Measurements from ENCODE around the gene EHD1. TPM values are rescaled to one million over a fixed set of nuclear protein-coding genes. Genes with fewer than 3 reads are reported as not detected.

The EHD1 gene
- total RNA-seq, 1 donor, result 183 TPM

DNA sequence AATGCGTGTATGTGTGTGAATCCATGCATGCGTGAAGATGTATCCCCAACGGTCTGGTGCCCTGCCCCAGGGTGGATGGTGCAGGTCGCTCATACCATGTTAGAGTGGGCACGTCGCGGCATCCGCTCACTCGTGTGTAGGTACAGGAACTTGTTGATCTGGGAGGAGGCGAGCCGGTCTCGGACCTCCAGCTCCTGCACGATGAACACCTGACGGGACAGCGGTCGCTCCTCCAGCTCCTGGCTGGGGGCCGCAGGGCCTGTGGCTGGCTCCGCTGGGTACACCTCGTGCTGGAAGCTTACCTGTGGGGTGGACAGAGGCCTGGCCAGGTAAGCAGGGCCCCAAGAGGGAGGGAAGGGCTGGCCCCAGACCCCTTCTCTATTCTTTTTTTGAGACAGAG, 20.1 kb upstream of the EHD1 start:
- no peak overlapping the region for H3K4me3 ChIP-seq (ENCODE audit: low read length)
- H3K9me3 ChIP-seq (ENCODE audit: low read depth, low read length), result no peaks in the 10 kb centered on the region
- no peaks in the 10 kb centered on the region for H3K27me3 ChIP-seq (ENCODE audit: insufficient read depth, low read length)
- peaks cover 19% of the 10 kb centered on the region for H3K4me1 ChIP-seq (ENCODE audit: insufficient read depth, low read length)

DNA sequence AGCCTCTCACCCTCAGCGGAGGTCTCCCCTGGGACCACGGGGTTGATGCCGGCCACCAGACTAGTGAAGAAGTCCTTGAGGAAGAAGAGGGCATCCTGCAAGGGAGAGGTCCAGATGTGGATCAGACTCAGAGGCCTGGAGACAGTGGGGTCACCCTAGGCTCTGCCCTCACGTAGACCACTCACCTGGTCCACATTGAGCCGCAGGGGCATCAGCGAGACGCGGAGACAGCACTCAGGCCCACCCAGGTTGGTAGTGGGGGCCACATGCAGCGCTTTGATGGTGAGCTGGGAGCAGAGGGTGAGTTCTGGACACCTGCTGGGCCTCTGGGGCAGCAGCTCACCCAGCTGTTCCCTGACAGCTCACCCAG, 19.6 kb upstream of the EHD1 start:
- no peaks in the 10 kb centered on the region for H3K9me3 ChIP-seq (ENCODE audit: low read depth, low read length)
- H3K27me3 ChIP-seq (ENCODE audit: insufficient read depth, low read length), result no peaks in the 10 kb centered on the region
- peaks cover 22% of the 10 kb centered on the region for H3K4me1 ChIP-seq (ENCODE audit: insufficient read depth, low read length)
- no peak overlapping the region for H3K4me3 ChIP-seq (ENCODE audit: low read length)

DNA sequence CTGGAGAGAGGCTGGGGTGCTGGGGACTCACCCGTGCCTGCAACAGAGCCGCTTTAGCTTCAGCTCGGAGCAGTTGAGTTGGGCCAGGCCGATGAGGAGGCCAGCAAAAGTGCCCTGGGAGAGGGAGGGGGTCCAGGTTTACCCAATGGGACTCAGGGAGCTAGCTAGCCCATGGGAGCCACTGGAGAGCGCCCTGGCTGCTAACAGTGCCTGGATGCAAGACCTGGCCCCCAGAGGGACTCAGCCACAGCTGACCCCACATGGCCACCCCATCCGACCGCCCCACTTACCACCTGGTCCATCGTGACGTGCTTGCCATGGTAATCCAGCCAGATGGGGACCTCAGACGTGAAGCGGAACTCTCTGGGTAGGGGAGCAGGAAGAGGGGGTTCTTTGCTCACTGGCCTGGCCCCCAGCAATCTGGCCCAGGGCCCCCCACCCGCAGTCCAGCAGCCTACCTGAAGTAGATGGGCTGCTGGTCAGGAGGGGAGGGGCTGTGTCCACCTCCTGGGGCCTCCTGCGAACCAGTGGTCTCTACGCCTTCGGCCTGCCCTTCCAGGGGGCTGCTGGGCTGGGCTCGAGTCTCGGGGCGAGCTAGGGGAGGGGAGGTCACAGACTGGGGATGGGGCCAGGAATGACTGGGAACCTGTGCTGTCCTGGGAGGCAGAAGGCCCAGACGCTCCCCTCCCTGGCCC, 19.1 kb upstream of the EHD1 start:
- Histone ChIP-seq H3K27me3 (ENCODE audit: insufficient read depth, low read length) (no peaks in the 10 kb centered on the region), H3K9me3 (ENCODE audit: low read depth, low read length) (no peaks in the 10 kb centered on the region), H3K4me1 (ENCODE audit: insufficient read depth, low read length) (peaks cover 28% of the 10 kb centered on the region), H3K4me3 (ENCODE audit: low read length) (no peak overlapping the region)

DNA sequence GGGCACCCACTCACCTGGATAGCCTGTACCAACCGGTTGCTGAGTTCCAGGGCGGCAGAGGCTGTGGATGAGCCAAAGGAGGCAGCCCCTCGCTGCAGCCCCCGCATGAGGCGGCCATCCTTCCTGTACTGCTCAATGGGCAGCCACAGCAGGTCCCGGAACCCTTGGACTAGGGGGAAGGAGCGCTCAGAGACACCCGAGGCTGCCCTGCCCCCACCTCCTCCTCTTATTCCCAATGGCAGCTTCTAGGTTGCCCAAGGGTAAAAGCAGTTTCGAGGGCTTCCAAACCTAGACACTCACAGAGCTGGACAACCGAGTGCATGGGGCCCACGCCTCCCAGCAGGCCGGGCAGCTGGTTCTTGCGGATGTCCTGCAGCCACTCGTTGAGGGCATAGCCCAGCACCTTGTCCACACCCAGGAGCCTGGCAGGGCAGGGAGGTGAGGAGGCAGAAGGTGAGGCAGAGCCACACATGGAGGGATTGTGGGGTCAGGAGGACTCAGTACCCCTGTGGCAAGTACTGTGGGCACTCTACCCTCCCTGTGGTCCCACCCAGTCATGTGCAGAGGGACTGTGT, 18.1 kb upstream of the EHD1 start:
- no peaks in the 10 kb centered on the region for H3K27me3 ChIP-seq (ENCODE audit: insufficient read depth, low read length)
- H3K4me1 ChIP-seq (ENCODE audit: insufficient read depth, low read length), result peaks cover 31% of the 10 kb centered on the region
- H3K9me3 ChIP-seq (ENCODE audit: low read depth, low read length), result no peaks in the 10 kb centered on the region
- H3K4me3 ChIP-seq (ENCODE audit: low read length), result no peak overlapping the region

DNA sequence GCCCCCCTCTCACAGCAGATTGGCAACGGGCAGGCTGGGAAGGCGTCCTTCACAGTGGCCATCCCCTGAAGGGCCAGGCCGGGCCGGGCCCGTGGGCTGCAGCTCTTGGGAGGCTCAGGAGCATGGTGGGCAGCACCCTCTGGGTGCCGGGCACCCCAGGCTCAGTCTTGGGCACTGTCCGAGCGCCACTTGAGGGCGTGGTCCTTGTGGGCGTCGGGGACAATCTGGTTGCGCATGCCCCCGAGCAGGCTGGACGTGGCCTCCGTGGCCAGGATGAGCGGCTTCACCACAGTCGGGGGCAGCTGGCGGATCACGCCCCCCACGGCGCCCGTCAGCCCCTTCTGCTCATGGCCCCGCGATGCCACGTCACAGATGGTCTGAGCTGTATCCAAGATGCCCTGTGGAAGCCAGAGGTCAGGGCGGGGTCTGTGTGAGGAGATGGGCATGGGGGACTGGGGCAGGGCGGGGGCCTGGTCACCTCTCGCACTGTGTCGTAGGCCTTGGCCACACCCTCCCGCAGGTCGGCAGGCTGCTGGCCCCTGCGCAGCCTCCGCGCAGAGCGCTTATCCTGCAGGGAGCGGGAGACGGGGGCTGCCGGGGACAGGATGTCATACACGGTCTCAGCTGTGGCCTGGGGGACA, 16.5 kb upstream of the EHD1 start:
- peaks cover 23% of the 10 kb centered on the region for H3K4me1 ChIP-seq (ENCODE audit: insufficient read depth, low read length)
- H3K27me3 ChIP-seq (ENCODE audit: insufficient read depth, low read length), result no peaks in the 10 kb centered on the region
- no peak overlapping the region for H3K4me3 ChIP-seq (ENCODE audit: low read length)
- H3K9me3 ChIP-seq (ENCODE audit: low read depth, low read length), result no peaks in the 10 kb centered on the region

DNA sequence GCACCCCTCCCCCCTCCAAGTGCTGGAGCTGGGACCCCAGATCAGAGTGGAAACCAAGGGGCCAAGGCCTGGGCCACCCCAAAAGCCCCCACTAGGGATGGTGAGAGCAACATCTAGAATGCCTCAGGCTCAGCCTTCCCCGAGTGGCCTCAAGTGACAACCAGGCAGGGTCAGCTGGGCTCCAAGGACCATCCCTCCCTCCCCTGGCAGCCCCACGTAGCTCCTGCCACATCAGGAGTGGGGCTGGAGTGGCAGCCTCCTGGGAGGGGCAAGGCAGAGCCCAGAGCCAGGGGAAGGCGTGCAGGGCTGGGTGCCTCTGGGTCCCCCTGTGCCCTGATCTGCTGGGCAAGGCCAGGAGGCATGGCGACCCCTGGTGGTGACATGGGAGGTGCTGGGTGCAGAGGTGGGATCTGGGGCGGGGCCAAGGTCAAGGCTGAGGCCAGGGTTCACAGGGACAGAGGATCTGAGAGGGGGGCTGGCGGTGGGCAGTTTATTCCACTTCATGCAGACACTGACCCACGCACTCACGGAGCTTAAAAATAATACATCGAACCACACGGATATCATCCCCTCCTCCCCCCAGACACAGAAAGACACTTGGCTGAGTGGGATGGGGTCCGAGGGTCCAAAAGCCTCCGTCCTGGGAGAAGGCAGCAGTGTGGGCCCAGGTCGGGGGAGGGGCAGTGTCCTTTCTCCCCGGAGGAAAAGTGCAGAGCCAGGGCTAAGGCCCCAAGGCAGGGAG, 15.8 kb upstream of the EHD1 start:
- Histone ChIP-seq H3K9me3 (ENCODE audit: low read depth, low read length) (no peaks in the 10 kb centered on the region), H3K4me1 (ENCODE audit: insufficient read depth, low read length) (peaks cover 23% of the 10 kb centered on the region), H3K27me3 (ENCODE audit: insufficient read depth, low read length) (no peaks in the 10 kb centered on the region), H3K4me3 (ENCODE audit: low read length) (no peak overlapping the region)

DNA sequence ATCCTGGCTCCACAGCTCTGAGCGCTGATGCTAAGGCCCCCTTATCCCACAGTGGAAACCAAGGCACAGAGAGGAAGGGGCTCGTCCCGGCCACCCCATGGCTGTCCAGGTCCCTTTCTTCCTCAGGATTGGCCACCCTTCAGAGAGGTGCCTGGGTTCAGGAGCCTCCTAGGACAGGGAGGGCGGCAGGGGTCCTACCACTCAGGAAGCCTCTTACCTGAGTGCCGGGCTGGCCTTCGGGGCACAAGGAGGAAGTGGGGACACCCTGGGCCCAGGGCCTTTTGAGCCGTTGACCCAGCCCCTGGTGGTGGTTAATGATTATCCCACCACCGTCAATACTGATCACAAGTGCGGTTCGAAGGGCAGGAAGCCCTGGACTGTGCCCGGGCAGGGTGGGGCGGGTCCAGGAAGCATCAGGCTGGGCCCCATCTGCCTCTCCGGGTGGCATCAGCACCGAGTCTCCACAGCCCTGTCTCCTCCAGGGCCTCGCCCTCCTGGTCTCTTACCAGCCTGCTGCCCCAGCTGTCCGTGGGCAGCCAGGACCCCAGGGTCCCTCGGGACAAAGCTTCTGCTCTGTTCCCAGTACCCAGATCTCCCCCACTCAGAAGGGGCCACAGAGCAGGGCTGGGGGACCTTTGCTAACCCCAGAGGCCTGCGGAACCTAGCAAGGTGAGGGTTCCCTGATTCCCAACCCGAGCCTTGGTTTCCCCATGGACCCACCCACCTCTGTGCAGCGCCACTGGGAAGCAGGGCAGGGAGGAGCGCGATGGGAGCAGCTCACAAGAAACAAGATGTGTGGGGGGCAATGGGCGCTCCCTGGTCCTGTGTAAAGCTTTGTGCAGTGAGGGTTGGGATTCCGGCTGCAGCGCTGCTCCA, 15.0 kb upstream of the EHD1 start:
- Histone ChIP-seq H3K9me3 (ENCODE audit: low read depth, low read length) (no peaks in the 10 kb centered on the region), H3K4me3 (ENCODE audit: low read length) (no peak overlapping the region), H3K4me1 (ENCODE audit: insufficient read depth, low read length) (peaks cover 30% of the 10 kb centered on the region), H3K27me3 (ENCODE audit: insufficient read depth, low read length) (no peaks in the 10 kb centered on the region)

DNA sequence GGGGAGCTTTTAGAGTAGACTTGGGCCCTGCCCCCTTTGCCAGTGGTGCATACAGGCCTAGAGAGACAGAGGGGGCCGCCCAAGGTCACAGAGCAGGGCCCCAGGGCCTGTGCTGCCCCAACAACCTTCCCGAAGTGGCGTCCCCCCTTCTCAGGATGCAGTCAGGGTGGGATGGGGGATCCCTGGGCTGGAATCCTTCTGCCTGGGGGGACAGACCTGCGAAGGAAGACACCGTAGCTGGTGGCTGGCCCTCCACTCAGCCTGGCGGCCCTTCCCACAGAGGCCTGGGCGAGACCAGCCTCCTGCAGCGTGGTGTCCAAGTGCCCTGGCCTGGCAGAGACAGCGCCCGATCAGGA, 14.4 kb upstream of the EHD1 start:
- Histone ChIP-seq H3K4me1 (ENCODE audit: insufficient read depth, low read length) (peaks cover 36% of the 10 kb centered on the region), H3K27me3 (ENCODE audit: insufficient read depth, low read length) (no peaks in the 10 kb centered on the region), H3K9me3 (ENCODE audit: low read depth, low read length) (no peaks in the 10 kb centered on the region), H3K4me3 (ENCODE audit: low read length) (no peak overlapping the region)

DNA sequence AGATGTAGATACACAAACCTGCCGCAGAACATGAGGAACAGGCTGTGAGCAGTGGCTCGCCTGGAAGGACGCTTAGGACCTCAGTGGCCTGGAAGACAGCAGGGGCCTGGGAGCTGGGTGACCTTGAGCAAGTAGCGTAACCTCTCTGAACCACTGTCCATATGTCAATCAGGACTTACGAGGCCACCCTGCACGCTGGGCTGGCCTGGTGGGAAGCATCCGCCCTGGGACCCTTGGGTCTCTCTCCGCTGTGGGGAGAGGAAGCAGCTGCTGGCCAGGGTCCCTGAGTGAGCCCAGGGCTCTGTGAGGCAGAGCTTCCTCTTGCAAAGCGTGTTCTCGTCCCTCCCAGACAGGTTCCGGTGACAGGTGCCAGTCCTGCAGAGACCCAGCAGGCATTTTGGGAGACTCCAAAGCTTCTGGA, 14.0 kb upstream of the EHD1 start:
- Histone ChIP-seq H3K4me1 (ENCODE audit: insufficient read depth, low read length) (peaks cover 40% of the 10 kb centered on the region), H3K9me3 (ENCODE audit: low read depth, low read length) (no peaks in the 10 kb centered on the region), H3K27me3 (ENCODE audit: insufficient read depth, low read length) (no peaks in the 10 kb centered on the region), H3K4me3 (ENCODE audit: low read length) (no peak overlapping the region)

DNA sequence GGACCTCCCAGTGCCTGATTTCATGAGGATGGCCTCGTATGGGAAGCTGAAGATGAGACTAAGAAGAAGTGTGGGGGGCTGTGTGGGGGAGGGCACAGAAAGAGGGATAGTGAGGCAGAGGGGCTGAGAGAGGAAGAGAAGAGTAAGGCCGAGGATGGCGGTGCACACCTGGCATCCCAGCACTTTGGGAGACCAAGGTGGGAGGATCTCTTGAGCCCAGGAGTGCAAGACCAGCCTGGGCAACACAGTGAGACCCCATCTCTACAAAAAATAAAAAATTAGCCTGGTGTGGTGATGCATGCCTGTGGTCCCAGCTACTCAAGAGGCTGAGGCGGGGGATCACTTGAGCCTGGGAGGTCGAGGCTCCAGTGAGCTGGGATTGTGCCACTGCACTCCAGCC, 13.5 kb upstream of the EHD1 start:
- no peak overlapping the region for H3K4me3 ChIP-seq (ENCODE audit: low read length)
- H3K4me1 ChIP-seq (ENCODE audit: insufficient read depth, low read length), result peaks cover 45% of the 10 kb centered on the region
- H3K9me3 ChIP-seq (ENCODE audit: low read depth, low read length), result no peaks in the 10 kb centered on the region
- H3K27me3 ChIP-seq (ENCODE audit: insufficient read depth, low read length), result no peaks in the 10 kb centered on the region

DNA sequence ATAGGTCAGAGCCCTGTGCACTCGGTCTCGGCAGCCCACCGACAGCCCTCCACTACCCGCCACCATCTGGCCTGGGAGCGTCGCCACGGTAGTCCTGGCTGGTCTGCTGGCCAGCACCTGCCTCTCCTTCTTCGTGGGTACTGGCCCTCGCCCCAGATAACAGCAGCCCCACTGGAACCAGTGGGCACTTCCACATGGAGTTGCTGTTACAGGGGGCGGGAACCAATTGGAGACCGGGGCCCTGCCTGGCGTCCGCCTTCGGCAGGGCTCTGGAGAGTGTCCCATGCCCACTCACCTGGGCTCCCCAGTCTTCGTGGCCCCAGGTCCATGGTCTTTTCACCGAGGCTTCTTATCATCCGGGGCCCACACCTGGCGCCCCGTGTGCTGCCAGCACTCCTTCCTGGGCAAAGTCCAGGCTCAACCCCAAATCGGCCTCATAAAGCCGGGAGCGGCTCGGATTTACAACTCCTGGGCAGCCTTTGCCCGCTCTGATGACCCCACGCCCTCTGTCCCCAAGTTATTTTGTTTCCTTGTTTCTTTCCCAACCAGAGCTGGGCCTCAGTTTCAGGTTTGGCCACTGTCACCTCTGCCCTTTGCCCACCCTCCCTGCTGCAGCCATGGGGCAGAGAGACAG, 12.9 kb upstream of the EHD1 start:
- no peaks in the 10 kb centered on the region for H3K9me3 ChIP-seq (ENCODE audit: low read depth, low read length)
- H3K4me1 ChIP-seq (ENCODE audit: insufficient read depth, low read length), result peaks cover 48% of the 10 kb centered on the region
- no peak overlapping the region for H3K4me3 ChIP-seq (ENCODE audit: low read length)
- H3K27me3 ChIP-seq (ENCODE audit: insufficient read depth, low read length), result no peaks in the 10 kb centered on the region

DNA sequence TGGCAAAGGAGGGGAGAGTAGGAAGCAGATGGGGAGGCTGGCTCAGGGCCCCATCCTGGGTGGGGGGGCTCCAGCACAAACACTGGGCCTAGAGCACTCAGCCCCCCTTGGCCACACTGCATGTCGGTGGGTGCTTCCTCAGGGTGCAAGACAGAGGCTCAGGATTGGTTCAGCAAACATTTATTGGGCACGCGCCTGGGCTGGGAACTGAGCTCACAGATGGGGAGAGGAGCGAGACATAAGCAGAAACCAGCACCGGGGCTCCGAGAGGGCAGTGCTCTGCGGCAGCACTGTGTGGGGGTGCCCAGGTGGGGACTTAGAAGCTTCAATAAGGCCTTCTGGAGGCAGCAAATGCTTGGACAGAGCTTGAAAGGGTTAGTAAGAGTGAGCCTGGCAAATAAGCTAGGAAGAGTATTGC, 12.1 kb upstream of the EHD1 start:
- H3K4me3 ChIP-seq (ENCODE audit: low read length), result no peak overlapping the region
- H3K9me3 ChIP-seq (ENCODE audit: low read depth, low read length), result no peaks in the 10 kb centered on the region
- H3K27me3 ChIP-seq (ENCODE audit: insufficient read depth, low read length), result no peaks in the 10 kb centered on the region
- peaks cover 56% of the 10 kb centered on the region for H3K4me1 ChIP-seq (ENCODE audit: insufficient read depth, low read length)

DNA sequence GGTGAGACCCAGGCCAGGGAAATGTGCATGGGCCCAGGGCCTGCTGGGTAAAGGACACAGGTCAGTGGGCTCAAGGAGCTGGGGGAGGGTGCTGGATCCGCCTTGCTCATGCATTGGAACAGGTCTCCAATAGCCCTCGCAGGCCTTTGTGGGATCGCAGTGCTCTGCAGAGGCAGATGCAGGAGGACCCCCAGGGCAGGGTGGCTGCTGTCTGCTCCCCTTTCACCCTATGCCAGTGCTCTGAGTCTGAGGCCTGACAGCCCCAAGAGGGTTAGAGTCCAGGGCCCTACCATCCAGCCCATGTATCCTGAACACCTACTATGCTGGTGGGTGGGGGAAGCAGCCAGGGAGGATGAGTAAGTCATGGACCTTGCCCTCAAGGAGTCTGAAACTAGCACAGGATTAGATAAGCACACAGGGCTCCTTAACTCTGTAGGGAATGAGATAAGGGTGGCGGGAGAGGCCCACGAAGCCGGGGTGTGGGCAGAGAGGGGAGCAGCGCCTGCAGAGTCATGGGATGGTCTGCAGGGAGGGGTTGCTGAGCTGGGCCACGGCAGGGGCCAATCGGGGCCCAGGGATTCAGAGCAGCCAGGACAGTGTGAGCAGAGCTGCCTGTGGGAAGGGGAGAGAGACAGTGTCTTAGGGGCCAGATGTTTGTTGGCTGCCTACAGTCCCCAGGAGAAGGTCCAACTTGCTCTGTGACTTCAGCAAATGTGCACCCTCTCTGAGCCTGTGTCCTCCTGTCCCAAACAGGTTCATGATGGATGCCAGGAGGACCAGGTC, 10.5 kb upstream of the EHD1 start:
- peaks cover 60% of the 10 kb centered on the region for H3K4me1 ChIP-seq (ENCODE audit: insufficient read depth, low read length)
- H3K9me3 ChIP-seq (ENCODE audit: low read depth, low read length), result no peaks in the 10 kb centered on the region
- no peak overlapping the region for H3K4me3 ChIP-seq (ENCODE audit: low read length)
- no peaks in the 10 kb centered on the region for H3K27me3 ChIP-seq (ENCODE audit: insufficient read depth, low read length)

DNA sequence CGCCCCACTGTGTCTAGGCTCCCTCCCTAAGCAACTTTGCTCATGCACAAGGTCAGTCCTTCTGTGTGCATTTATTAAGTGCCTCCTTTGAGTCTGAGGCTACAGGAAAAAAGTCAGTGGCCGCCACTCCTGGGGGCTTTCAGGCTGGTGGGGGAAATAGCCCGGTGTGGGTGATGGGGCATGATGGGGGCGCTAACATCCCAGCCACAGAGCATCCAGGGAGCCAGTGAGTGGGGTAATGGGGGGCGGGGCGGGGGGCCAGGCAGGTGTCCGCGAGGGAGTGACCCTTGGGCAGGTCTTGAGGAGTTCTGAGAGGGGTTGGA, 9.9 kb upstream of the EHD1 start:
- no peak overlapping the region for H3K4me3 ChIP-seq (ENCODE audit: low read length)
- no peaks in the 10 kb centered on the region for H3K9me3 ChIP-seq (ENCODE audit: low read depth, low read length)
- no peaks in the 10 kb centered on the region for H3K27me3 ChIP-seq (ENCODE audit: insufficient read depth, low read length)
- peaks cover 55% of the 10 kb centered on the region for H3K4me1 ChIP-seq (ENCODE audit: insufficient read depth, low read length)

Data from mononuclear cell (primary cell).